IPS-18c (cell line): ENCODE measurements around the gene TPGS1.

Source experiments
- H3K4me3 ChIP-seq: 2 replicates; pipeline ENCODE4 v1.7.0; 2013; ENCODE audit warnings: low read depth, mild to moderate bottlenecking, low read length, moderate library complexity; ENCODE audit not compliant: insufficient read depth
- H3K9me3 ChIP-seq: one replicate; pipeline ENCODE4 v1.6.1; 2013; ENCODE audit warnings: mild to moderate bottlenecking, low read length, moderate library complexity; ENCODE audit not compliant: control insufficient read depth, insufficient read depth

TPGS1 gene

GRCh38 chr19:540867-541637 is 33.8 kb downstream of the TPGS1 start:
- no peaks in the 10 kb centered on the region for H3K9me3 ChIP-seq
- no peak overlapping the region for H3K4me3 ChIP-seq

- no peaks in the 10 kb centered on the region for H3K9me3 ChIP-seq
Measured at GRCh38 chr19:541699-542098, 34.4 kb downstream of the TPGS1 start.

DNA sequence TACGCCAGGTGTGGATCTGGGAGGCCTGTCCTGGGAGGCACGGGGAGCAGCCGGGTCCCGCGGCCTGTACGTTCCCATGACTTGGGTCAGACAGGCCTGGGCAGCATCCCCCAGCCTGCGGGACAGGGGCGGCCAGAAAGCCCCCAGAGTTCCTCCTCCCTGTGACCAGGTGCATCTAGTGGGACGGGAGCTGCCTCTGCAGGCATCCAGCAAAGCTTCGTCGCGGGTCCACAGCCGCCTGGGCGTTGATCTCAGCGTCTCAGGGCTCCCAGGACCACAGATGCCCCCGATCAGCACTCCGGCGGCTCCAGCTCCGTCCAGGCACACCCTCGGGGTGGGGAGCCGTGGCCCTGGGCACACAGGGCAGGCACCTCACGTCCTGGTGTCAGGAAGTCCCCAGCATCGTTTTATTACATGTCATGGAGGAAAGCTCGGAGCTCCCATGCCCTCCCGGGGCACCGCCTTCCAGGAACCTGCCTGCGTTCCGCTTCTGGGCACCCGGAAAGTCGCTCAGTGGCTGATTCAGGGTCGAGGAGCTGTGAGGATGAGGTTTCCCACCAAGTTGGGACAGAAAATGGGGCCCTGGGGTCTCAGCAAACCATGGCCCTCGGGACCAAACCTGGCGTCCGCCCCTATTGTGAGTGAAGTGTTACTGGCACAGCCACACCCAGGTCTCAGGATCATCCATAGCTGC is 35.0 kb downstream of the TPGS1 start:
- Histone ChIP-seq H3K9me3 (no peaks in the 10 kb centered on the region), H3K4me3 (no peak overlapping the region)

More at GRCh38 chr19:541699-542098, 34.4 kb downstream of the TPGS1 start:
- H3K4me3 ChIP-seq = no peak overlapping the region

GRCh38 chr19:543910-544608 is 36.8 kb downstream of the TPGS1 start, which contains the start of gene GZMM:
GZMM (plus strand) TSS chr19:544053; CDS start chr19:544072, 19 bp downstream.
- H3K9me3 ChIP-seq = no peaks in the 10 kb centered on the region
- H3K4me3 ChIP-seq = no peak within 1 kb of the TSS

GRCh38 chr19:547117-547516 is 39.8 kb downstream of the TPGS1 start:
- no peaks in the 10 kb centered on the region for H3K9me3 ChIP-seq
- no peak overlapping the region for H3K4me3 ChIP-seq

- no peak overlapping the region for H3K4me3 ChIP-seq
- no peaks in the 10 kb centered on the region for H3K9me3 ChIP-seq
Measured at GRCh38 chr19:547836-548720, 40.8 kb downstream of the TPGS1 start.

DNA sequence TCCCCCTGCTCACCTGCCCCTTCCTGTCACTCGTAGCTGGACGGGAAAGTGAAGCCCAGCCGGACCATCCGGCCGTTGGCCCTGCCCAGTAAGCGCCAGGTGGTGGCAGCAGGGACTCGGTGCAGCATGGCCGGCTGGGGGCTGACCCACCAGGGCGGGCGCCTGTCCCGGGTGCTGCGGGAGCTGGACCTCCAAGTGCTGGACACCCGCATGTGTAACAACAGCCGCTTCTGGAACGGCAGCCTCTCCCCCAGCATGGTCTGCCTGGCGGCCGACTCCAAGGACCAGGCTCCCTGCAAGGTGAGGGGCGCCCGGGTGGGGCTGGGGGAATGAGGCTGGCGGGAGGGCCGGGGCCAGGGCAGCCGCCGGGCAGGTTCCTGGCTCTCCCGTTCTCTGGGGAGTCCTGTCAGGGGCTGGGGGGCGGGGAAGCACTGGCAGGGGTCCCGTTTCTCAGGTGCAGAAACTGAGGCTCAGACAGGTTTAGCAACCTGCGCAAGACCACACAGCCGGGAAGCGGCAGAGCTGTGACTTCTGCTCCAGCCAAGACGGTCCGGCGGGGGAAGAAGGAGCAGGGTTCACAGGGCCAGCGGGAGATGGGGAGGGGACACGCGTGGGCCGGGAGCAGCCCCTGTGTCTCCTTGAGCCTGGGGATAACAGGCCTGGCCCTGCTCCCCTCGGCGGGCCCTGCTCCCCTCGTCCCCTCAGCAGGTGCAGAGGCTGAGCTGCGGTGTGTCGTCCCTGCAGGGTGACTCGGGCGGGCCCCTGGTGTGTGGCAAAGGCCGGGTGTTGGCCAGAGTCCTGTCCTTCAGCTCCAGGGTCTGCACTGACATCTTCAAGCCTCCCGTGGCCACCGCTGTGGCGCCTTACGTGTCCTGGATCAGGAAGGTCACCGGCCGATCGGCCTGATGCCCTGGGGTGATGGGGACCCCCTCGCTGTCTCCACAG is 41.9 kb downstream of the TPGS1 start:
- no peaks in the 10 kb centered on the region for H3K9me3 ChIP-seq
- no peak overlapping the region for H3K4me3 ChIP-seq

GRCh38 chr19:554817-555216 is 47.5 kb downstream of the TPGS1 start:
- Histone ChIP-seq H3K4me3 (no peak overlapping the region), H3K9me3 (no peaks in the 10 kb centered on the region)

GRCh38 chr19:555474-555808 is 48.1 kb downstream of the TPGS1 start:
- no peak overlapping the region for H3K4me3 ChIP-seq
- H3K9me3 ChIP-seq = no peaks in the 10 kb centered on the region

GRCh38 chr19:556611-557382 is 49.5 kb downstream of the TPGS1 start:
- Histone ChIP-seq H3K4me3 (no peak overlapping the region), H3K9me3 (no peaks in the 10 kb centered on the region)

DNA sequence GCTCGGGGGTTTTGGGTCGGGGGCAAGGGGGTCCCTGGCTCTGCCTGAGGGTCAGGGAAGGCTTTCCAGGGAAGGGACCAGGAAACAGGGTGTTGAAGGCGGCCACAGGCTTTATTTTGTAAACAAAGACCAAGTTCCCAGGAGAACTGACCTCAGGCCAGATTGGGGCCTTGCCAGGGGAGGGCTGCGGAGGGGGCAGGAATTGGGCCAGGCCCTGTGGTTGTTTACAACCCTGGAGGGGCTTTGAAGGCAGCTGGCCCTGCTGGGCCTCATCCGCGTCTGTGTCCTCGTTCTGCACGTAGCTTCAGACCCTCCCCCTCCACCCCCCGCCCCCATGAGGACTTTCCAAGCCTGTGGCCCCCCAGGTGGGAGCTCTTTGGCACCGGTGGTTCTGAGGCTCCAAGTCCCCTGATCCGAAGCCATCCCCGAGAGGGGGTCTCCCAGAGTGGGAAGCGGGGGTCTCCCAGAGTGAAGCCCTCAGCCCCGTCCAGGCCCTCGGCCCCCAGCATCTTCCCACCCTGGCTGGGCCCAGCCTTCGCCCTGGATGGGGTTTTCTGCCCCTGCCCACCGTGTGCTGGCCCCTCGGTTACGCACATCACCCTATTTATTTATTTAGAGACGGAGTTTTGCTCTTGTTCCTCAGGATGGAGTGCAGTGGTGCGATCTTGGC is 51.6 kb downstream of the TPGS1 start:
- H3K9me3 ChIP-seq = no peaks in the 10 kb centered on the region
- H3K4me3 ChIP-seq = no peak overlapping the region

- H3K4me3 ChIP-seq = no peak overlapping the region
- H3K9me3 ChIP-seq = no peaks in the 10 kb centered on the region
Measured at GRCh38 chr19:560121-560520, 52.8 kb downstream of the TPGS1 start.

DNA sequence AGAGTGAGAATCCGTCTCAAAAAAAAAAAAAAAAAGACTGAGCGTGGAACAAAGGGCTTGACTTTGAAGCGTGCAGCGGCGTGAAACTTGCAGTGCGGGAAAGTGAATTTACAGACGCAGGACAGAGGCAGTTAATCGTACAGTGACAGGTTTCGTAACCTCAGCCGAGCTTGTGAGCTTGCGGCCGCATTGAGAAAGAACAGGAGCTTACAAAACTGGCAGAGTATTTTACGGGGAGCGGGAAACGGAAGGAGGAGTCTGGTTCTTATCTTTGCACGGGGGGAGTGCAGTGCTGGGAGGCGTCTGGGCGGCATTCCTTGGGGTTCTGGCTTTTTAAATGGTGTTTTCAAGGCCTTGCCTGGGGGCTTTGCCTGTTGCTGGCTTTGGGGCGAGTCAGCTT is 59.1 kb downstream of the TPGS1 start:
- H3K9me3 ChIP-seq = no peaks in the 10 kb centered on the region
- no peak overlapping the region for H3K4me3 ChIP-seq

DNA sequence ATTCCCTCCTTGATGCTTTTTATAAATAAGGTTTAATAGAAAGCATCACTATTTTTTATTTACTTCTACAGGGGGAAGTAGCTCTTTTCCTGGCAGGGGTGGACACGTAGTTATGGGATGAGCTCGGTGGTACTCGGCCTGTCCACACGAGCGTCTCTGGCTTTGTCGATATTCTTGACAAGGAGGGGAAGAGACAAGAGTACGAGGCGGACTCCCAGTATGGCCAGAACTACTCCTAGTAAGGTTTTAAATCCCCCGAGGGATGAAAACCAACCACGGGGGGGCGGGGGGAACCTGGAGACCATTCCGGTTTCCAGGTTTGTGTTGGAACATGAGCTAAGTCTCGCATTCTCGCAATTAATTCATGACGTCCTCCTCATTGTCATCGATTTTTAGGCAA is 59.5 kb downstream of the TPGS1 start:
- Histone ChIP-seq H3K9me3 (no peaks in the 10 kb centered on the region), H3K4me3 (no peak overlapping the region)

- H3K9me3 ChIP-seq = no peaks in the 10 kb centered on the region
- H3K4me3 ChIP-seq = no peak overlapping the region
Measured at GRCh38 chr19:567296-567900, 60.1 kb downstream of the TPGS1 start.
